HG02623 (cell line): ENCODE results near the gene ZNF22.

Experiments
- ATAC-seq: cut with Tn5 transposase; IDR thresholded peaks from one replicate; pipeline ENCODE4 v1.9.1; 2021; ENCODE audit warnings: moderate library complexity; ENCODE audit not compliant: unreplicated experiment

ZNF22 gene

GRCh38 chr10:44963772-44964633 lies 36.7 kb upstream of the ZNF22 start:
- no peak for ATAC-seq

GRCh38 chr10:44965104-44965503 lies 35.6 kb upstream of the ZNF22 start:
- no peak for ATAC-seq

DNA sequence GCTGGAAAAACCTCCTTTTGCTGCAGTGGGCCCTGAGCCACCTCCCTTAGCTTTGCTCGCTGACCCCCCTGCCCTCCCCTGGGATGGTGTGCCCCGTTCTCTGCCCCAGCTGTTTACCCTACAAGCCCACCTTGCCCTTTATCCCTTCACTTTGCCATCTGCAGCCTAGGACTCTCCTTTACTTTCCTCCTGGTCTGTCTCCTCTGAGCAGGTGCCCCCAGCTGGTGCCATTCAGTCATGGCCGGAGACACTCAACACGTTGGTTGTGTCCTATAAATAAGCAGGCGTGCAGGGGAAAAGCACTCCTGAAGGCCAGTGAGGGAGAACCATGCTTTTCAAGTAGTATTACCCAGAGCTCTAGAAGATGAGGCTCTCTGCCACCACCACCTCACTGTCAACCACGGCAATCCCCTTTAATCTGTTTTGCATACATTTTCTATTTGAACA lies 35.0 kb upstream of the ZNF22 start:
- peak; percentile 30 for ATAC-seq

DNA sequence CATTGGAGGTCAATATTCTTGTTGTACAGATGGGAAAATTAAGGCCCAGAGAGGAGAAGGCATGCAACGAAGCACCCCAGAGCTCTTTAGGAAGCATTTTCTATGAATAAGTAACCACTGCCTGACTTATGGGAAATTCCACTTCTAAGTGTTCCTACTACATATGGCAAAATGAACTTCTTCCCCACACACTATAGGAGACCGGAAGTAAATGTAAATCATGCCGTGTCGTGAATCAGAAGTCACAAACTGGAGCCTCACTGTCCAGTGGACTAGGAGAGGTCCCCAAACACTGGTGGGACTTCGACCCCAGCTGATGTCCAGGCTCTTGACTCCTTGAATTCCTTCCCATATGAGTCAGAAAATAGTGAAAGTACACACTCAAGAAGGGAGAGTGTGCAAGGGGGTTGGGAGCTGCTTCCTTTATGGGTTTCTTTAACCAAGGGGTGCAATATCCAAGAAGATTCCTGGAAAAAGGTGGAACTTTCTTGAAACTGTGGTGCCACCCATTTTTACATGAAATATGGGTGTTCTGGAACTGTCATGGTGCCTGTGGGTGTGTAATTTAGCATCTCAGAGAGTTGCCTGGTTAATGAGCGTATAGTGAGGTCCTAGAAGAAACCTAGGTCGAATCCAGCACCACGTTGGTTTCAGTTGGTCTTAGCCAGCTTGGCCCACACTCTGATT lies 34.5 kb upstream of the ZNF22 start:
- peak; percentile 30 for ATAC-seq

DNA sequence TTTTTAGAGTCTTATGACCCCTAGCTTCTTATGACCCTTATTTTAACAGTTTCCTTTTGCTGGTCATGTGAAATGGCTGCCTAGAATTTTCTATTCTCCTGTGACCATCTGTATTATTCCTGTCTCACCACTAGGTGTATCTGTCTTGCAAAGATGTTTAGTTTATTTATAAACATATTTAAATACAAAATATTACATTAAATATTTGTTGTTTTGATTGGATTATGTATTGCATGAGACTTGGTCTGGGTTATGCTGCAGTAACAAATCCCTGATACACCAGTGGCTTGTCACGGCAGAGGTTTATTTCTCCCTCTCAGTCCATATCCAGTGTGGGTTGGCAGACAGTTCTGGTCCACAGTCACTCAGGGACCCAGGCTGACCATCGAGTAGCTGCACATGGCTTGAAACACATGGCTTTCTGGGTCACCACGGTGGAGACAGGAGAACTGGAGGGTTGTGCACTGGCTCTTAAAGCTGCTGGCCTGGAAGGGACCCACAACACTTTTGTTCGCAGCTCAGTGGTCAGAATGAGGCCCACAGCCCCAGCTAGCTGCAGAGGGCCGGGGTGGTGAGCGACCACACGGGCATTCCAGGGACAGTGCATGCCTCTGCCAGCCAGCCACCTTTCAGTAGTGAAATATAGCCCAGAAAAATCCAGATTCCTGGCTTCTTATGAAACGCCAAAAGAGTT lies 33.8 kb upstream of the ZNF22 start:
- no peak for ATAC-seq

DNA sequence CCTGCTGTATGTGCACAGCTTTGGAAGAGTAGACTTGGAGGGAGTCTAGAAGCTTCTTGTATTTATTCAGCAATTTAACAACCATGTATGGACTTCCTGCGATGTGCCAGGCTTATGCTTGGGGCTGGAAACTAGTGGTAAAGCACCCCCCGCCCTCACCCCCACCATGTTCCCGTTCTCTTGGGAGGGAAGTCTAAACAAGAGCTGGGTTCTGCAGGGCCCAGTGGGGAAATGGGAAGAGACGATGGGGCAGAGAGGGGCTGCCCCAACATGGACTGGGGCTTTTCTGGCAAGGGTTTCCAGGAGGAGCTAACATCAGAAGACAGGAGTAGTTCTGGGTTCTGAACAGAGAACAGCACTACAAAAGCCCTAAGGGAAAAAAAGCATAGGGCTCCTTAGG lies 33.1 kb upstream of the ZNF22 start:
- no peak for ATAC-seq

DNA sequence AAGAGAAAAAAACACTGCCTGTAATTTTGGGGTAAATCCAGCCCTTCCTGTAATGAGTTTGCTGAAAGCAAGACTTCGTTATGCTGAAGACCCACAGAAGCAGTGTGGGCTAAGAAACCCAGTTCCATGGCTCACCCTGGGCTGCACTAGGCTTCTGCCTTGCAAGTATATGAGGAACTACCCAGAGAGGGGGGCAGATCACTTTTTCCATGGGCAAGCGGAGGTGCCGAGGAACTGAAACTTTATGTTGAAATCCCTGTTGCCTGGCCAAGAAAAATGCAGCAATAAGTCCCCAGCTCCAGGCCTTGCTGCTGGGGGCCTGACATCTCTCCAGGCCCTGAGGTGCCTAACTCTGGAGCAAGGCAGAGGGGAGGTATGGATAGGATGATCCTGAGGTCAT lies 32.6 kb upstream of the ZNF22 start:
- no peak for ATAC-seq

- no peak for ATAC-seq
Measured at GRCh38 chr10:44968500-44969400, 32.0 kb upstream of the ZNF22 start.

DNA sequence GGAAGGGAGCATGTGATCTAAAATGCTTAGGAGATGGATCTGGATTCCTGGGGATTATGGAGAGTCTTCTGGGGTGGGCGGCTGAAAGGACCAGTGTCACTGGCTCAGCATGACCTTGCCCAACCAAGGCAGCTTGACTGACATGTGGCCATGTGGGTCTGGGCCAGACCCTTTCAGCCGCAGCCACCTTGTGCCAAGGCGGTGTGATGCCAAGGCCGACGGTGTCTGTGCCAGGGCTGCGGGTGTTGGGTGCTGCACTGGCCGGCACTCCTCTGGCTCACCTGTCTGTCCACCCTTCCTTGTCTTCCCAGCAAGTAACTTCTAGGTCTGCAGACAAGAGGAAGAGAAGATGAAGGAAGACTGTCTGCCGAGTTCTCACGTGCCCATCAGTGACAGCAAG lies 30.9 kb upstream of the ZNF22 start:
- no peak for ATAC-seq

DNA sequence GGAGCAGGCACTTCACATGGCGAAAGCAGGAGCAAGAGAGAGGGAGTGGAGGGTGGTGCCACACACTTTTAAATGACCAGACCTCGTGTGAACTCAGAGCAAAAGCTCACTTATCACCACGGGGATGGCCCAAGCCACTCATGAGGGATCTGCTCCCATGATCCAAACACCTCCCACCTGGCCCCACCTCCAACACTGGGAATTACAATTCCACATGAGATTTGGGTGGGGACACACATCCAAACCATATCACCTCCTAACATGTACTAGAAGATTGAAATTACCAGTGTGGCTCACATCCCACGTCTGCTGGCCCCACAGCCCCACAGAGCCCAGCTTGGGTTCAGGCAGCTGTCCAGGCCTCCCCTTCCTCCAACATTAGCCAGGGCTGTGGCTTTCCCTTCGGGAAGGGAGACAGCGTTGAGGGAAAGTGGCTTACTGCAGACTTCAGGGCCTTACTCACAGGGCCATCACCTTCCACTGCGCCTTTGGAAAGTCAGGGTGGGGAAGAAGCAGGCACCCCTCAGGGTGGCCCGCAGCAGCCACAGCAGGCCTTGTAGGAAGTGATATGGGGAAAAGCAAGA lies 29.8 kb upstream of the ZNF22 start:
- no peak for ATAC-seq

DNA sequence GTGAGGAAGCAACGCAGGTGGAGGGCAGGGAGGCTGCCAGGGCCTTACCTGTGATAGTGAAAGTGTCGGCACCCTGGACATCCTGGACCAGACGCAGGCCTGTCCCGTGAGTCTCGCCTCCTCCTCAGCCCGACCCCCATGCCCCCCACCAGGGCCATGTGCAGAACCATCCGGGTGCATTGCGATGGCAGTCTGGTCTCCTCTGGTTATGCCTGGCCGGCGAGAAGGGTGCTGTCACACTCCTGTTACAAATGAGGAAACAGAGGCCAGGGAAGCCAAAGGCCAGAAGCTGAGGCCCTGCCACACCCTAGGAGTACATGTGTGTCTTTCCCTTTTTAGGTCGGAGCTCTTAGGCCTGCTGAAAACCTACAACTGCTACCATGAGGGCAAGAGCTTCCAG lies 29.3 kb upstream of the ZNF22 start:
- no peak for ATAC-seq

GRCh38 chr10:44971935-44972757 lies 28.6 kb upstream of the ZNF22 start:
- ATAC-seq = no peak

GRCh38 chr10:44972874-44973306 lies 27.8 kb upstream of the ZNF22 start:
- no peak for ATAC-seq

- ATAC-seq = no peak
Measured at GRCh38 chr10:44973323-44974081, 27.2 kb upstream of the ZNF22 start.

DNA sequence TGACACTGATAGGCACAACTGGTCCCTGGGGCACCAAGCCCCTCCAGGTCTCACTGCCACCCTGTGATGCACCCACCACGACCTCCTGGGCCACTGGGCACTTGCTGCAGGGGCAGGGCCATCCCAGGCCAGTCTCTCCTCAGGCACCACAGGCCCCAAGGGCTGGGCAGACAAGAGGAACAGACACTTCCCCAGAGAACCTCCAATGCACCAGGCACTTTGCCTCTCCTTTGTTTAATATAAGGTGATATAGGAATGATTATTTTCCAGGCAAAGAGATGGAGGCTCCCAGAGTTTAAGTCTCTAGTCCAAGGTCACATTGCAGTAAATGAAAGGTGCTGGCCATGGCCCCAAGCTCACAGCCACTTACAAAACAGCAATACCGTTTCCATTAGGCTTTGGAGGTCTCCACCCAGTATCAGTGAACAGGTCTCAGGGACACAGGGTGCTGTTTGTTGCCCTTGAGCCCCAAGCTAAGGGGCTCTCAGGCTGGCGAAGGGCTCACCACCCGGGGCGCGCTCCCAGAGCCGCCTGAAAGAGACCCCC lies 26.6 kb upstream of the ZNF22 start:
- ATAC-seq = no peak

DNA sequence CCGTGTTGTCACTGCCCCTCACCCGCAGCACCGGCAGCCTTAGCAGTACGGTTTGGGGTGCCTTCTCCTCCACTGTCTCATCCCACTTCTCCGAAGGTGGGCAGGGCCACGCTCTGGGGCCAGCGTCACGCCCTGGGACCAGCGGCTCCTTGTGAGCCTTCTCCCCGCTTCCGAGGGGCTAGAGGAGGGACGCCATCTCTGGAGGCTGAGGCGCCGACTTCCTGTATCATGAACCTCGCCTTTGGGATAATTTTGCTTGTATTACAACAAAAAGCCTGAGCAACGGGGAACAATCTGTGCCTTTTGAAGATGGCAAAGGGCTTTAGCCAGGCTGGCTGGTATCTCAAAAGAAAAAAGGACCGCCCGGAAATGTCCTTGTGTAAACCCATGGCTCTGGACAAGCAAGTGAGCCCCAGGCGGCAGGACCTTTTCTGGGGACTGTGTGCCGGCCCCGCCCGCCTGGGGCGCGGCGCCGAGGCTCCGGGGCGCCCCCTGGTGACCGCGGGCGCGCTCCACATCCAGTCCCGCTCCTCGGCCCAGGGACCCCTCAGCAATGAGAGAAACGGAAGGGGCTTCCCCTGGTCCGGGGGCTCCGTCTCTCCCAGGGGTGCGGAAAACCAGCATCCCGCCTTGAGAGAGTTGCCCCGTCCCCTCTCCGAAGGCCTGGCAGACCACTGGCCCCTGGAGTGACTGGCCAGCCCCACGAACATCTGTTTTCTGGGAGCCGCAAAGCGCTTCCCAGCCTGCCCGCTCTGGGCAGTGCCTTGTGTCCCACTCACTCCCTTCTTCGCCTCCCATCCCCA lies 25.9 kb upstream of the ZNF22 start:
- ATAC-seq = peak; percentile 66
